Measurements from ENCODE around the gene COL5A3. TPM values are rescaled to one million over a fixed set of nuclear protein-coding genes. Genes with fewer than 3 reads are reported as not detected.
A peak's percentile ranks its signal among the peaks of the same experiment; 100 is the strongest.

COL5A3 gene
- total RNA-seq, 2 donors from 2014 or later, result 3.4 to 9.6 TPM

GRCh38 chr19:9914315-9915207, 95.7 kb downstream of the COL5A3 start:
- TF ChIP-seq CTCF (IDR thresholded peaks at IDR 0.05) (peak; percentile 21 to 78 (median 38)), POLR2A (IDR thresholded peaks at IDR 0.05) (peak in 2 of 3 donors; percentile 17 to 25)
- intact Hi-C loops (cut with DNase I), result no loop called here
- peak overlapping the region in 1 of 4 donors; percentile 10 for H3K27ac ChIP-seq
- DNase-seq, result peak; percentile 76 to 83 (median 80)
- no peaks in the 10 kb centered on the region for H3K9me3 ChIP-seq
- H3K27me3 ChIP-seq, result no peaks in the 10 kb centered on the region
- peak overlapping the region; percentile 15 to 29 for H3K4me3 ChIP-seq
- peaks cover 18% of the 10 kb centered on the region for H3K4me1 ChIP-seq
- 1 to 24% methylated on average over 1 to 62 of the region's 65 CpGs for WGBS, 2 donors
- peak; percentile 89 for ATAC-seq
- H3K36me3 ChIP-seq (replicated peaks in 1 of 2; ENCODE audit: insufficient read depth in 1 of 2, low read depth in 2 of 2), result no peaks in the 10 kb centered on the region

- Histone ChIP-seq H3K9me3 (no peaks in the 10 kb centered on the region), H3K27me3 (no peaks in the 10 kb centered on the region), H3K4me1 (peaks cover 18% of the 10 kb centered on the region), H3K36me3 (replicated peaks in 1 of 2; ENCODE audit: insufficient read depth in 1 of 2, low read depth in 2 of 2) (no peaks in the 10 kb centered on the region), H3K4me3 (peak overlapping the region; percentile 15 to 29), H3K27ac (no peak overlapping the region)
- intact Hi-C loops (cut with DNase I), result no loop called here
- 2% methylated on average over 17 of the region's 27 CpGs; no CpG with 5 or more reads in 1 of the 2 donors for WGBS, 2 donors
- DNase-seq (peak in 1 of 4 donors; percentile 13), ATAC-seq (no peak)
- TF ChIP-seq CTCF (IDR thresholded peaks at IDR 0.05), result no peak
- TF ChIP-seq POLR2A (IDR thresholded peaks at IDR 0.05), result no peak
These were observed 96.3 kb downstream of the COL5A3 start for GRCh38 chr19:9914001-9914314.

GRCh38 chr19:9913237-9914000, 96.9 kb downstream of the COL5A3 start:
- DNase-seq (peak; percentile 31 to 68 (median 34)), ATAC-seq (peak; percentile 25)
- Histone ChIP-seq H3K4me1 (peaks cover 18% of the 10 kb centered on the region), H3K27me3 (no peaks in the 10 kb centered on the region), H3K27ac (no peak overlapping the region), H3K36me3 (replicated peaks in 1 of 2; ENCODE audit: insufficient read depth in 1 of 2, low read depth in 2 of 2) (no peaks in the 10 kb centered on the region), H3K9me3 (no peaks in the 10 kb centered on the region), H3K4me3 (peak overlapping the region; percentile 15 to 29)
- WGBS, 2 donors, result 3% methylated on average over 73 of the region's 95 CpGs; no CpG with 5 or more reads in 1 of the 2 donors
- intact Hi-C loops (cut with DNase I), result no loop called here
- no peak for TF ChIP-seq POLR2A (IDR thresholded peaks at IDR 0.05)
- TF ChIP-seq CTCF (IDR thresholded peaks at IDR 0.05), result no peak

- DNase-seq (no peak), ATAC-seq (no peak)
- 57 to 61% methylated on average over 15 to 24 of the region's 24 CpGs for WGBS, 2 donors
- H3K9me3 ChIP-seq, result no peaks in the 10 kb centered on the region
- H3K36me3 ChIP-seq (replicated peaks in 1 of 2; ENCODE audit: insufficient read depth in 1 of 2, low read depth in 2 of 2), result no peaks in the 10 kb centered on the region
- H3K4me3 ChIP-seq, result no peak overlapping the region
- H3K27me3 ChIP-seq, result no peaks in the 10 kb centered on the region
- intact Hi-C loops (cut with DNase I), result no loop called here
- TF ChIP-seq CTCF (IDR thresholded peaks at IDR 0.05) (no peak), POLR2A (IDR thresholded peaks at IDR 0.05) (no peak)
- H3K4me1 ChIP-seq, result peaks cover 18% of the 10 kb centered on the region
- no peak overlapping the region for H3K27ac ChIP-seq
These were observed 97.6 kb downstream of the COL5A3 start for GRCh38 chr19:9912551-9913236.

Data from body of pancreas (tissue), 4 donors.